ENCODE results near the gene WDR17.
A peak's percentile ranks its signal among the peaks of the same experiment; 100 is the strongest.
"Not testable (repeated sequence)": the region's sequence is repeated elsewhere in the genome, so short reads cannot be mapped to it uniquely, and the experiment has no call there.

WDR17 gene

GRCh38 chr4:176195184-176195978 lies 129.7 kb downstream of the WDR17 start, which contains the start of gene SPATA4:
TSS of gene SPATA4 (minus strand) at chr4:176195585. CDS start at chr4:176195562, 23 bp downstream.
- DNase-seq = peak; percentile 86

DNA sequence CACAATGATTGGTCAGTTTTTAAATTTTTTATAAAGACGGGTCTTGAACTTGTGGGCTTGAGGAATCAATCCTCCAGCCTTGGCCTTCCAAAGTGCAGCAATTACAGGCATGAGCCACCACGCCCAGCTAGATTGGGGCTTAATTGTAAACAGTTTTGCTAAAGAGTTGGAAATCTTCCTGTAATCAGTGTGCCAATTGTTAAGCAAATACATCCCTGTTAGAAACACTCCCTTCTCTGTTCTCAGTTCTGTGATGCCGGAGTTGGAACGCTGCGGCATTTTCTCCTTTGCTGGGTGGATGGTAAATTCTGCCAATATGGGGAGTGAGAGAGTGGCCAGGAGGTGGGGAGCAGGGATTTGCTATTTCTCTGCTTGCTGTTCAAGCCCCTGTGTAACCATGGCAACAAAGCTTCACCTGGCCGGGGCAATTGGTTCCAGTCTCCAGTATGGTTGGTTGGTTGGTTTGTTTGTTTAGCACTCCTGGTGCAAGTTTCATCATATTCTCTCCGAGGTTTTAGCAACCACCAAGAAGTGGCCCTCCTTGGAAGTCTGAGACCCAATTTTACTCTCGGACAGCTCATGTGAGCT lies 132.8 kb downstream of the WDR17 start:
- DNase-seq = peak; percentile 59

- no peak for DNase-seq
Observed at GRCh38 chr4:176205299-176205698, 139.7 kb downstream of the WDR17 start.

GRCh38 chr4:176207839-176208238 lies 142.2 kb downstream of the WDR17 start:
- no peak for DNase-seq

- no peak for DNase-seq
Observed at GRCh38 chr4:176209535-176209934, 143.9 kb downstream of the WDR17 start.

- no peak for DNase-seq
Observed at GRCh38 chr4:176210101-176210500, 144.5 kb downstream of the WDR17 start.

DNA sequence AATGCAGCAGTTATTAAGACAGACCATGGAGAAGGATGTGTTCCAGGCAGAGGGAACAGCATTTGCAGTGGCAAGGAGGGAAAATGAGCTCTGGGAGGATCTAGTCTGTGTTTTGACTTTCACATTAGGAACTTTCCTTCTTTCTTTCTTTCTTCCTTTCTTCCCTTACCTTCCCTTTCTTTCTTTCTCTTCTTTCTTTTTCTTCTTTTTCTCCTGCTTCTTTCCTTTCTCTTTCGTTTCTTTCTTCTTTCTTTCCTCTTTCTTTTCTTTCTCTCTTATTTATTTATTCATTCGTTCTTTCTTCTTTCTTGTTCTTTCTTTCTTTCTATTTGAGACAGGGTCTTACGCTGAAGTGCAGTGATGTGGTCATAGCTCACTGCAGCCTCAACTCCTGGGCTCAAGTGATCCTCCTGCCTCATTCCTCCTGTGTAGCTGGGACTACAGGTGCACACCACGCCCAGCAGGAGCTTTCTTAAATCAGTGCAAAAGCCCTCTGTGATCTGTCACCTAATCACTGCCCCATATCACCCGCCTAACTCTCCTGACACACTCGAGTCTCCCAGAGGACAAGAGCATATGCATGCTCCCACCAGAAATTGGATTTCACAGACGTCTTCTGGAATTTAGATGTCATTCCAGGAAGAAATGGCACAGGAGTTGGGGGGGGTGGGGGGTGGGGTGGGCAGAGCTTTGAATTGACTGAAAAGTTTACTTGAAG lies 145.1 kb downstream of the WDR17 start:
- DNase-seq = no peak

DNA sequence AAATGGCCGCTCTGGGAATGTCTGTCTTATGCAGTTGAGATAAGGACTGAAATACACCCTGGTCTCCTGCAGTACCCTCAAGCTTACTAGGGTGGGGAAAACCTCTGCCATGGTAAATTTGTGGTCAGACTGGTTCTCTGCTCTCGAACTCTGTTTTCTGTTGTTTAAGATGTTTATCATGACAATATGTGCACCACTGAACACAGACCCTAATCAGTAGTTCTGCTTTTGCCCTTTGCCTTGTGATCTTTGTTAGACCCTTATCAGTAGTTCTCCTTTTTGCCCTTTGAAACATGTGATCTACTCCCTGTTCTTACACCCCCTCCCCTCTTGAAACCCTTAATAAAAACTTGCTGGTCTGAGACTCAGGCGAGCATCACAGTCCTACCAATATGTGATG lies 146.7 kb downstream of the WDR17 start:
- DNase-seq = not testable (repeated sequence)

DNA sequence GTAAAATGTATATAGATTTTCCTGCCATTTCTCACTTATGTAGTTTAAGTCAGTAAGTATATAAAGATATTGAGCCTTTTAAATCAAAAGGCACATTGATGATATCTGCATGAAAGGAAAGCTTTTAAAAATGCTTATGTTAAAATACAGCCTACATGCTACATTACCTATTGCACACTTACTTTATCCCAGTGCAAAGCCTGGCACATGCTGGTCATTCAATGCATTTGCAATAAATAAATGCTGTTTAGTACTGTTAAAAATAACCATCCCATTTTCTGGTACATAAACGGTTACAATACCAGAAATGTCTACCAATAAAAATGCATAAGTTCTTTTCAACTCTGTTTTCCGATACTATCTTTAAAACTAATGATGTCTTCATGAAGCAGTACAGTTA lies 151.9 kb downstream of the WDR17 start:
- DNase-seq = no peak

DNA sequence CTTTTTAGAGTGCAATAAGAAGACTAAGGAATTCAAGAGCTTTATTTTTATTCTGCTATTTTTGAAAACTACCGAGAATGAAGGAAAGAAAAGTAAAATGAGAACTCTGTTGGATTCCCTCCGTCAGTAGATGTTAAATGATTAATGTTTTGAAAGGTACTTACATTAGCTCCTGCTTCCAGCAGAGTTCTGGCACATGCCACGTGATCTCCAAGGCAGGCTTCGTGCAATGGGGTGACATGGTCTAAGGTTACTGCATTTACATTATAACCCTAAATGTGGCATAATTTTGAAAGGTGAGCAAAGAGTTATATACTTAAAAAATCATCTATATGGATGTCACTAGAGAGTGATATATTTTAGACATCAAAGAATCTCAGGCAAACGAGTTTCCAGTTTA lies 156.5 kb downstream of the WDR17 start:
- no peak for DNase-seq

- no peak for DNase-seq
Observed at GRCh38 chr4:176223561-176223960, 157.9 kb downstream of the WDR17 start.

GRCh38 chr4:176226736-176227135 lies 161.1 kb downstream of the WDR17 start:
- no peak for DNase-seq

DNA sequence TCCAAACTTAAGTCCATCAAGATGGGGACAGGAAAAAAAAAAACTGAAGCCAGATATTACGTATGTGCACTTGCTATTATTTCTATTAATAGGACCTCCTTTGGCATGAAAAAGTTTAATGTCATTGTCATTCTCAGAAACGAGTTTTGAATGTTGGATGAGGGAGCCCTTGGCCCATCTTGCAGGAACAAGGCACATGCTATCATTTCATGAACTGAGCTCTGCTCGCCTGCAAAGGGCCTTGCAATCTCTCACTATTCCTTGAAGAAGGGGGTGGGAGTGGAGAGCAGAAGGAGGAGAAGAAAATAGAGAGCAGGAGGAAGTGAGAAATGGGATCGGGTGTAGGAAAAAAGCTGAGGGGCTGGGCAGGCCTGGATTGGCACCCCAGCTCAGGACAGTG lies 164.0 kb downstream of the WDR17 start:
- DNase-seq = no peak

All from NCI-H510A treated with DMSO at 0.1 percent for 48 hours (cell line).